Bronchial epithelial cell (primary cell): ENCODE results near the gene CSMD2. TPM values are rescaled to one million over a fixed set of nuclear protein-coding genes. Genes with fewer than 3 reads are reported as not detected.

ENCODE experiments used
- DNase-seq: peaks from one replicate; pipeline ENCODE4 v3.0.0-alpha.2; 2010; ENCODE audit warnings: low read depth
- FAIRE-seq: peaks from 2 replicates; lab custom pipeline; 2011; peaks lifted over from hg19 to GRCh38; lab: Jason Lieb, UNC
- H3K27me3 ChIP-seq: 2 replicates; pipeline ENCODE4 v1.5.1; 2011; ENCODE audit warnings: low read length; ENCODE audit not compliant: control insufficient read depth, insufficient read depth
- H3K36me3 ChIP-seq: 2 replicates; pipeline ENCODE4 v1.5.1; 2011; ENCODE audit warnings: low read length; ENCODE audit not compliant: control insufficient read depth, insufficient read depth
- H3K4me3 ChIP-seq: 2 replicates; pipeline ENCODE4 v1.5.1; 2011; ENCODE audit warnings: mild to moderate bottlenecking, low read depth, low read length, control low read depth
- total RNA-seq: library from RNA; depleted of rRNA; stranded (reverse); fragments of >200 nt; gene quantifications from 2 replicates; pipeline ENCODE4 v1.2.1, GENCODE V29; 2014
- TF ChIP-seq, protein P1 (sequence below): IDR thresholded peaks from 2 replicates; pipeline ENCODE4 v1.5.1; 2011; ENCODE audit warnings: mild to moderate bottlenecking, moderate library complexity, low read length, control low read depth, inconsistent platforms; ENCODE audit not compliant: insufficient read depth, severe bottlenecking

Gene CSMD2
- total RNA-seq, 1 donor from 2014 or later, result not detected

GRCh38 chr1:33684396-33685179 lies 480.4 kb downstream of the CSMD2 start:
- FAIRE-seq (peak; percentile 18), DNase-seq (no peak)
- H3K36me3 ChIP-seq, result no peaks in the 10 kb centered on the region
- no peaks in the 10 kb centered on the region for H3K27me3 ChIP-seq
- TF ChIP-seq, protein P1, sequence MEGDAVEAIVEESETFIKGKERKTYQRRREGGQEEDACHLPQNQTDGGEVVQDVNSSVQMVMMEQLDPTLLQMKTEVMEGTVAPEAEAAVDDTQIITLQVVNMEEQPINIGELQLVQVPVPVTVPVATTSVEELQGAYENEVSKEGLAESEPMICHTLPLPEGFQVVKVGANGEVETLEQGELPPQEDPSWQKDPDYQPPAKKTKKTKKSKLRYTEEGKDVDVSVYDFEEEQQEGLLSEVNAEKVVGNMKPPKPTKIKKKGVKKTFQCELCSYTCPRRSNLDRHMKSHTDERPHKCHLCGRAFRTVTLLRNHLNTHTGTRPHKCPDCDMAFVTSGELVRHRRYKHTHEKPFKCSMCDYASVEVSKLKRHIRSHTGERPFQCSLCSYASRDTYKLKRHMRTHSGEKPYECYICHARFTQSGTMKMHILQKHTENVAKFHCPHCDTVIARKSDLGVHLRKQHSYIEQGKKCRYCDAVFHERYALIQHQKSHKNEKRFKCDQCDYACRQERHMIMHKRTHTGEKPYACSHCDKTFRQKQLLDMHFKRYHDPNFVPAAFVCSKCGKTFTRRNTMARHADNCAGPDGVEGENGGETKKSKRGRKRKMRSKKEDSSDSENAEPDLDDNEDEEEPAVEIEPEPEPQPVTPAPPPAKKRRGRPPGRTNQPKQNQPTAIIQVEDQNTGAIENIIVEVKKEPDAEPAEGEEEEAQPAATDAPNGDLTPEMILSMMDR, result no peak
- no peak overlapping the region for H3K4me3 ChIP-seq

DNA sequence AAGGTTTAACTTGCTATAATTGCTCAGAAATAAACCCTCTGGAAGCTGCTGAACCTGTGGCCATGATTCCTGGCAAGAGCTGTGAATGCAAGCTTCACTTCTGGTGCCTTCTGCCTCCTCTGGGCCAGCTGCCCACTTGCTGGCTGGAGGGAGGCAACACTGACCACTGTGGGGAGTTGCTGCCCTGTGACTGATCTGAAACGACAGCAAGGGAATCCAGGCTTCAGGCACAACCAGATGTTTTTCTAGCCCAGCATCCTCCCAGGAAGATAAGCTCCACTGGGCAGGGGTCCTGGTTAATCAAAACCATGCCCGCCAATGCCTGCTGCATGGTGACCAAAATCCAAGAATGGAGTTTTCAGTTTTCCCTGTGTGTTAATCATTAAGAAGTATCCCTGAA lies 481.1 kb downstream of the CSMD2 start:
- FAIRE-seq (no peak), DNase-seq (no peak)
- TF ChIP-seq, protein P1, result no peak
- no peak overlapping the region for H3K4me3 ChIP-seq
- H3K27me3 ChIP-seq, result no peaks in the 10 kb centered on the region
- H3K36me3 ChIP-seq, result no peaks in the 10 kb centered on the region

DNA sequence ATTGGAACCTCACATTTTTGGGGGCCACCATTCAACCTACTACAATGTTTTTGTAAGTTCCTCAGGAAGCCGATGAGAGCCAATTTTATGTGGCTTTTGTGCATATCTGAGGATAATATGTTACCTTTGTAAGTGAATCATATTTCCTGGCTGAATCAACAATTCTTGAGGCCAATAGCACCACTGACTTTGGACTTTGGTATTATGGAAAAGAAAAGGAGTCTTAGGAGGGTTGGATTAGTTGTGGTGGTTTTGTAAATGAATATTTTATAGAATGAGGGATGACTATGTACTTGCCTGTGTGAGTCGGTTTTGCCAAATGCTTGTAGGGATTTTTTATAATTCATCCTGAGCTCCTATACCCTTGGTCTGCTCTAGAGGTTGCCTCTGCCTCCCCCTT lies 482.7 kb downstream of the CSMD2 start:
- no peaks in the 10 kb centered on the region for H3K27me3 ChIP-seq
- no peak for FAIRE-seq
- peak; percentile 8 for DNase-seq
- TF ChIP-seq, protein P1, result no peak
- no peaks in the 10 kb centered on the region for H3K36me3 ChIP-seq
- H3K4me3 ChIP-seq, result no peak overlapping the region

GRCh38 chr1:33680281-33680840 lies 484.7 kb downstream of the CSMD2 start:
- Histone ChIP-seq H3K36me3 (no peaks in the 10 kb centered on the region), H3K4me3 (no peak overlapping the region), H3K27me3 (no peaks in the 10 kb centered on the region)
- TF ChIP-seq, protein P1, result no peak
- DNase-seq, result no peak
- no peak for FAIRE-seq

- TF ChIP-seq, protein P1, result no peak
- Histone ChIP-seq H3K4me3 (no peak overlapping the region), H3K36me3 (no peaks in the 10 kb centered on the region), H3K27me3 (no peaks in the 10 kb centered on the region)
- FAIRE-seq (no peak), DNase-seq (no peak)
Measured at GRCh38 chr1:33670567-33670966, 494.5 kb downstream of the CSMD2 start.

DNA sequence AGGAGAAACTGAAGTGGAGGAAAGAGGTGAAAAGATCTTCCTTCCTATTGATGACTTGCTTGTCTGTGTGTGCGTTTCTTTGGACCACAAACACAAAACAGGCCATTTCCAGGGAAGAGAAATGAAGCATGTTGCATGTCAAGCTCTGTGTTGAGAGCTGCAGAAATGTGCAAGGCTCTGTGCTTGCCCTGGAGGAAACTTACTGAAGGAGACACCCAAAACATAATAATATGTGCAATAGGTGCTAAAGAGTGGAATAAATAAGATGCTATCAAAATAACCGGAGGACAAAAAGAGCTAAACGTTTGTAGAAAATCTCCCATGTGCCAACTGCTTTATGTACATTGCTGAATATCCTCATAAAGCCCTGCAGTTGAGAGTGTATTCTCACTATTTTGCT lies 496.3 kb downstream of the CSMD2 start:
- no peaks in the 10 kb centered on the region for H3K27me3 ChIP-seq
- FAIRE-seq, result no peak
- TF ChIP-seq, protein P1, result no peak

More for the DNA sequence above, 496.3 kb downstream of the CSMD2 start:
- DNase-seq, result no peak
- H3K4me3 ChIP-seq, result no peak overlapping the region
- no peaks in the 10 kb centered on the region for H3K36me3 ChIP-seq
